Measurements from ENCODE around the gene DGUOK. TPM values are rescaled to one million over a fixed set of nuclear protein-coding genes. Genes with fewer than 3 reads are reported as not detected.
A peak's percentile ranks its signal among the peaks of the same experiment; 100 is the strongest.

Gene DGUOK
- total RNA-seq, 1 donor from 2014 or later = 66.8 TPM

- DNase-seq (ENCODE audit: low read depth) = no peak
- Histone ChIP-seq H3K4me3 (ENCODE audit: low read depth, low read length) (no peak overlapping the region), H3K27me3 (ENCODE audit: control insufficient read depth, insufficient read depth, low read length) (peaks cover 2% of the 10 kb centered on the region), H3K36me3 (ENCODE audit: control insufficient read depth, insufficient read depth, low read length) (no peaks in the 10 kb centered on the region)
- no peak for TF ChIP-seq CTCF (IDR thresholded peaks at IDR 0.05; ENCODE audit: insufficient read depth, low read length, poor library complexity, severe bottlenecking)
Observed at GRCh38 chr2:73917296-73917695, 9.4 kb upstream of the DGUOK start.

- Histone ChIP-seq H3K36me3 (ENCODE audit: control insufficient read depth, insufficient read depth, low read length) (no peaks in the 10 kb centered on the region), H3K27me3 (ENCODE audit: control insufficient read depth, insufficient read depth, low read length) (peaks cover 2% of the 10 kb centered on the region), H3K4me3 (ENCODE audit: low read depth, low read length) (no peak overlapping the region)
- no peak for TF ChIP-seq CTCF (IDR thresholded peaks at IDR 0.05; ENCODE audit: insufficient read depth, low read length, poor library complexity, severe bottlenecking)
- DNase-seq (ENCODE audit: low read depth) = no peak
Observed at GRCh38 chr2:73917696-73918207, 8.9 kb upstream of the DGUOK start.

GRCh38 chr2:73918856-73919255 is 7.8 kb upstream of the DGUOK start:
- Histone ChIP-seq H3K36me3 (ENCODE audit: control insufficient read depth, insufficient read depth, low read length) (no peaks in the 10 kb centered on the region), H3K27me3 (ENCODE audit: control insufficient read depth, insufficient read depth, low read length) (peaks cover 2% of the 10 kb centered on the region), H3K4me3 (ENCODE audit: low read depth, low read length) (no peak overlapping the region)
- DNase-seq (ENCODE audit: low read depth) = no peak
- no peak for TF ChIP-seq CTCF (IDR thresholded peaks at IDR 0.05; ENCODE audit: insufficient read depth, low read length, poor library complexity, severe bottlenecking)

GRCh38 chr2:73919596-73920228 is 7.0 kb upstream of the DGUOK start:
- Histone ChIP-seq H3K27me3 (ENCODE audit: control insufficient read depth, insufficient read depth, low read length) (peaks cover 2% of the 10 kb centered on the region), H3K36me3 (ENCODE audit: control insufficient read depth, insufficient read depth, low read length) (no peaks in the 10 kb centered on the region), H3K4me3 (ENCODE audit: low read depth, low read length) (no peak overlapping the region)
- TF ChIP-seq CTCF (IDR thresholded peaks at IDR 0.05; ENCODE audit: insufficient read depth, low read length, poor library complexity, severe bottlenecking) = no peak
- DNase-seq (ENCODE audit: low read depth) = no peak

- H3K4me3 ChIP-seq (ENCODE audit: low read depth, low read length) = no peak overlapping the region
- peaks cover 2% of the 10 kb centered on the region for H3K27me3 ChIP-seq (ENCODE audit: control insufficient read depth, insufficient read depth, low read length)
- no peak for DNase-seq (ENCODE audit: low read depth)
- H3K36me3 ChIP-seq (ENCODE audit: control insufficient read depth, insufficient read depth, low read length) = no peaks in the 10 kb centered on the region
- TF ChIP-seq CTCF (IDR thresholded peaks at IDR 0.05; ENCODE audit: insufficient read depth, low read length, poor library complexity, severe bottlenecking) = peak; percentile 37
Observed at GRCh38 chr2:73920577-73921545, 5.8 kb upstream of the DGUOK start.

Data from kidney epithelial cell (primary cell).